HG03521 (cell line): Measurements from ENCODE around the gene TAS2R31.
"Not testable (repeated sequence)": the region's sequence is repeated elsewhere in the genome, so short reads cannot be mapped to it uniquely, and the experiment has no call there.

Experiments
- ATAC-seq: cut with Tn5 transposase; IDR thresholded peaks from one replicate; pipeline ENCODE4 v1.9.1; 2021; ENCODE audit warnings: mild to moderate bottlenecking, moderate library complexity; ENCODE audit not compliant: unreplicated experiment

The TAS2R31 gene

DNA sequence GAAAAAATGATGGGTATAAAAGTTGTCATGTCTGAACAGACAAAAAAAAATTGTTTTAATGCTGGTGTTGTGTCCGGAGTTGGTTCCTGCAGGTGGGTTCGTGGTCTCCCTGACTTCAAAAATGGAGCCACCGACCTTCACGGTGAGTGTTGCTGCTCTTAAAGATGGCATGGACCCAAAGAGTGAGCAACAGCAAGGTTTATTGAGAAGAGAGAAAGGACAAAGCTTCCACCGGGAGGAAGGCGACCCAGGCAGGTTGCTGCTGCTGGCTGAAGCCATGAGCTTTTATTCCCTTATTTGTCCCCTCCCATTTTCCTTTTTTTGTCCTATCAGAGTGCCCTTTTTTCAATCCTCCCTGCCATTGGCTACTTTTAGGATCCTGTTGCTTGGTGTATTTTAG lies at the start of gene TAS2R31:
Gene TAS2R31, minus strand, starts transcription at position 101 of the 400 bp plus-strand sequence. Its CDS starts 72 bp downstream, at position 29.
- no peak for ATAC-seq

- ATAC-seq, result no peak
Measured at GRCh38 chr12:11078246-11078645, 47.0 kb upstream of the TAS2R31 start.

DNA sequence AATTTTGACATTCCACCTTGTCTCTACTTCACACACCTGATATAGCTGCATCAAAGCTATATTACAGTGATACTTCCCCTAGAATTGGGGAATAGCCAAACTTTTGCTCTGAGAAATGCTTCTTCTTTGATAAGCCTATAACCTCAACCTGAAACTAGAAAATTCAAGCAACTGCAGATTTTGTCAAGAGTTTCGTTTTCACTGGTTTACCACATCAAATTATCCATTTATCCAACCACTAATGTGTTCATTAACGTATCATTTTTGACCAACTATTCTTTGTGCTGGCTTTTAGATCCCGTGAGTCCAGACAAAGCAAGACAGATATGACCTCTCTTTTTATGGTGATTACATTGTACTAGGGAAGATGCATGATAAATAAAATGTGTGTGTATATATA lies 44.4 kb upstream of the TAS2R31 start:
- ATAC-seq, result no peak

GRCh38 chr12:11071414-11071813 lies 40.2 kb upstream of the TAS2R31 start:
- ATAC-seq, result no peak

GRCh38 chr12:11070999-11071398 lies 39.8 kb upstream of the TAS2R31 start:
- no peak for ATAC-seq

DNA sequence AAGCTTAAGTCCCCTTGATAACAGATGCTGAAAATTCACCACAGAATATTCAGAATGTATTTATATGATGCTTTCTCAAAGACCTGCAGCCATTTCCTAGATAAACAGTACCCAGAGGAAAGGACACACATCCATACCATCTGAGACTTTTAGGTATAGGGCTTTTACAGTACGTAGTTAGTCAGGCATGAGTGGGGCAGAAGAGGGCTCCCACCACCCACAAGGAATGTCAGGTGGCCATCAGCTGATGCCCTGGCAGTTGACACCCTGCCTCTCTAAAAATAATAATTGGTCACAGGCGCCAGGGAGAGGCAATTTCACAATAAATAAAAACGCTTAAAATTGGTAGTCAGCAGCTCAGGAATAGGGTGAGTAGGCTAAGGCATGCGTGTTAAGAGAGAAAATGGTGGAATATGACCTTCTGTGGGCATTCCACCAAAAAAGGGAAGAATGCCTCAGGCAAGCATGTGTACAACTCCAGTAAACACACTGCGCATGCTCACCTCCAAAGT lies 38.7 kb upstream of the TAS2R31 start:
- no peak for ATAC-seq

DNA sequence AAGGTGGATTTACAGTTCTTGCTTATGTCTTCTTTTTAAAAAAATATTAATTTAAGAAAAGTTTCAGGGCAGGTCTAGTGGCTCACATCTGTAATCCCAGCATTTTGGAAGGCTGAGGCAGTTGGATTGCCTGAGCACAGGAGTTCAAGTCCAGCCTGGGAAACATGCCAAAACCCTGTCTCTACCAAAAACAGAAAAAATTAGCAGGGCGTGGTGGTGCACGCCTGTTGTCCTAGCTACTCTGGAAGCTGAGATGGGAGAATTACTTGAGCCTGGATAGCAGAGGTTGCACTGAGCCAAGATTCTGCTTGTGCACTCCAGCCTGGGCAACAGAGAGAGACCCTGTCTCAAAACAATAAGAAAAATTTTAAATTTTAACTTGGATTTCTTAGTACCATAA lies 36.3 kb upstream of the TAS2R31 start:
- ATAC-seq, result no peak

GRCh38 chr12:11062194-11062593 lies 31.0 kb upstream of the TAS2R31 start, which contains the start of gene TAS2R46:
TSS of gene TAS2R46 (minus strand) at chr12:11062294. CDS start at chr12:11062294, 0 bp downstream.
- ATAC-seq, result not testable (repeated sequence)

DNA sequence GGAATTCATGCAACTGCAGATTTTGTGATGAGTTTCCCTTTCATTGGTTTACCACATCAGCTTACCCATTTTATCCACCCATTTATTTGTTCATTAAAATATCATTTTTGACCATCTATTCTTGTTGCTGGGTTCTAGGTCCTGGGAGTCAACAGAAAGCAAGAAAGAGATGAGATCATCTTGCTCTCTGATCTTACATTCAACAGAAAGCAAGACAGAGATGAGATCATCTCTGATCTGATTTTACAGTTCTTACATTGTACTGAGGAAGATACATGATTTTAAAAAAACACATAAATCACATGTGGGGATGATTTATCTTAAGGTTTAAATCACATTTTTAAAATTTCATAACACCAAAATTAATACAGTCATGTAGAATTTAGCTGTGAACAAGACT lies 28.6 kb upstream of the TAS2R31 start:
- no peak for ATAC-seq

DNA sequence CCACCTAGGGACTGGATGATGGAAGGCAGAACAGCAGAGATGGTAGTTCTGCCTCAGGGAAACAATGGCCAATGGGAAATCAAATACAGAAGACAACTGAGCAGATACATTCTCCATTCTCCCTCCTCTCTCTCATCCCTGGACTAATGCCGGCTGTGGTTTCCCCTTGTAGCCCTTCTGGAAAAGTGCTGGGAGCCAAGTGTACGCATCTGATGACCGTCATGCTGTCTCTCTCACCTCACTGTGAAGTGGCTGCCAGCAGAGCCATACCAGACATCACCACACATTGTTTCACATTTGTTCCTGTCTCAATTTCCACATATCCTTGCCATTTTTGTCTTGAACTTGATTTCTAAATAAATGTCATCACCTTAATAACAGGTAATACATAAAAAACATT lies 27.8 kb upstream of the TAS2R31 start:
- no peak for ATAC-seq

GRCh38 chr12:11055306-11055705 lies 24.1 kb upstream of the TAS2R31 start:
- ATAC-seq, result no peak

GRCh38 chr12:11049806-11050531 lies 18.8 kb upstream of the TAS2R31 start:
- not testable (repeated sequence) for ATAC-seq

DNA sequence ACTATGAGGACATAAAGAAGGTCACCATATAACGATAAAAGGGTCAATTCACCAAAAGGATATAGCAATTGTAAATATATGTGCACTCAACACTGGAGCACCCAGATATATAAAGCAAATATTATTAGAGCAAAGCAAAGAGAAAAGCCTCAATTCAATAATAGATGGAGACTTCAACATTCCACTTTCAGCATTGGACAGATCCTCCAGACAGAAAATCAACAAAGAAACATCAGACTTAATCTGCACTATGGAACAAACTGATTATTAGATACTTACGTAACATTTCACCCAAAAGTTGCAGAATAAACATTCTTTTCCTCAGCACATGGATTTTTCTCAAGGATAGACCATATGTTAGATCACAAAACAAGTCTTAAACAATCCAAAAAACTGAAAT lies 10.2 kb upstream of the TAS2R31 start:
- not testable (repeated sequence) for ATAC-seq

- no peak for ATAC-seq
Measured at GRCh38 chr12:11040162-11040561, 9.0 kb upstream of the TAS2R31 start.

- no peak for ATAC-seq
Measured at GRCh38 chr12:11039171-11039570, 8.0 kb upstream of the TAS2R31 start.

DNA sequence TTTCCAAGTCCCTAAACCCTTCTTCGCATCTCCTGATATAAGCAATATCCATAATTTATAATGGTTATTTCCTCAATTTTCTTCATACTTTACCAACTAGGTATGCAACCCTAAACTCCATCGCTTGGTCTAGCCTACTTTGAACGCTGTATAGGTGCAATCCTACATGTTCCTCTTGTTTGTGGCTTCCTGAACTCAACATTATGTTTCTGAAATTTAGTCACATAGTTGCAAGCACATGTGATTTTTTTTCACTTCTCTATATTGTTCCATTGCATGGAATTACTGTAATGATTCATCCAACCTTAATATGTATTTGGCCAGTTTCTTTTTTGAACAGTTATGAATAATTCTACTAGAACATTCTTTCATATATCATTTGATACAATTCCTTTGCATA lies 2.8 kb upstream of the TAS2R31 start:
- ATAC-seq, result not testable (repeated sequence)

- no peak for ATAC-seq
Measured at GRCh38 chr12:11026118-11026517, 5.1 kb downstream of the TAS2R31 start.

DNA sequence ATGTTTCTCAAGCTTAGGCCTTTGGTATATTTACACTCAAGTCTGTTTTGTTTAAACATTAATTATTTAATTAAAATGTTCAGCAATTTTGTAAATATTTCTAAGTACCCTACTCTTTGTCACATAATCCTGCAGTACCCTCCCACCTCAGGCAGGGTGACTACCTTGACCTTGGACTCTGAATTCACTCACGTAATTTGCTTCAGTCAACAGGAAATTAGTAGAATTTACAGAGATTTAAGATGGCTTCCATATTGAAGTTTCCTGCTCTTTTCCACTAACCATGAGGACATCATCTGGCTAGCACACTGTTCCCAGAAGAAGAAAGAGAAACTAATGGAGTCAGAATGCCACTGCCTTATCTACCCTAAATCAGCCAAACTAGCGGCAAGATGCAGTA lies 7.8 kb downstream of the TAS2R31 start:
- ATAC-seq, result no peak

DNA sequence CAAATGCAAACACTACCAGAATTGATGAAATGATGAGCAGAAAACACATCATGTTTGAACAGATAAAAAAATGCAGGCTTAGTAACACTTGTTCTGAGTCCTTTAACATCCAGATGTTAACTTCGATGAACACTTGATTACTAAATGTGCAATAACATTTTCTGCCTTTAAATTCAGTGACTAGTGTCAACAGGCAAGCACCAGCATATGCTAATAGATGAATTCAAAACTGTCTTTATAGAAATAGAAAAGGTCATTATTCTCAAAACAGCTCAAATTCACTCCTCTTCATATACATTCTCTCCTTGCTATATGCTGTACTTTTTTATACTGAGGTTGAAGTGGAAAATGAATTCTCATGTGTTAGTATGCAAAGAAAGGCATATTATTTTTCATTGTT lies 8.7 kb downstream of the TAS2R31 start, which contains the start of gene TAS2R19:
Gene TAS2R19, minus strand, starts transcription at position 101 of the 400 bp plus-strand sequence. Its CDS starts 49 bp downstream, at position 52.
- no peak for ATAC-seq

DNA sequence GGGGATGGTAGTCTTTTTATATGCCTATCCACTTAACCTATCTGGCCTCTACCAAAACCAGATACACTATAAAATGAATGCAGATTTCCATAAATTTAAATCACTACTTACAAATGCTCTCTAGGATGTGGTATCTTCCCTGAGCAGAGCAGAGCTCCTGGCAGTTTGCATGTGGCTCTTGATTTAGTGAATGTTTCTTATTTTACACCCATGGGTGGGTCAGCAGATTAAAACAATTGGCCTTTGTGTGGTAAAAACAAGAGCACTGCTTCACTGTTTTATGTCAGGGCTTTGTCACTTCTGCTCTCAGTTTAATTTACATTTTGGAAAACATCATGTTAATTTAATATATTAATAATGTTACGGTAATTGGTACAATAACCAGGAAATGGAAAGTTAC lies 14.3 kb downstream of the TAS2R31 start:
- ATAC-seq, result no peak

- ATAC-seq, result no peak
Measured at GRCh38 chr12:11015775-11016430, 15.3 kb downstream of the TAS2R31 start.

DNA sequence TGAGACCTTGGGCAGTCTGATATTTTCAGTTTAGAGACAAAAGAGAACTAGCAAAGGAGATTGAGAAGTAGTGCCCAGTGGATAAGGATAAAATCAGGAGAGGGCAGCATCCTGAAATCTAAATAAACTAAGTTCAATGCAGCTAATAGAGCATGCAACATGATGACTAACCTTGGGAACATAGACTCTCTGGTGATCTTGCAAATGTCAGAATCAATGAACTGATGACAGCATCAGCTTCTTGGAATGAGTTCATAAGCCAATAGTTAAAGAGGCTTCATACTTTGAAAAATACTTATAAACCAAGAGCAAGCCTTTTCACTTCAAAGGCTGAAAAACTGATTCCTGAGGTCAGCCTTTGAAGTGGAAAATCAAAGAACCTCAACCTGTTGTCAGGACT lies 17.0 kb downstream of the TAS2R31 start:
- ATAC-seq, result no peak
